Right cardiac atrium (tissue), 5 donors: ENCODE data around the gene UBP1. TPM values are rescaled to one million over a fixed set of nuclear protein-coding genes. Genes with fewer than 3 reads are reported as not detected.
"Not testable (repeated sequence)": the region's sequence is repeated elsewhere in the genome, so short reads cannot be mapped to it uniquely, and the experiment has no call there.

ENCODE experiments used
- ATAC-seq, 2 donors: fragments of 200-7000 bp; cut with Tn5 transposase; one replicate each; pipeline versions ENCODE4 v1.8.0 to v1.9.1; 2020; ENCODE audit warnings: moderate library complexity in 2 of 2, mild to moderate bottlenecking in 1 of 2
- DNase-seq, 3 donors: peaks; one replicate each; pipeline ENCODE4 v3.0.0-alpha.2; 2020
- H3K27ac ChIP-seq: one replicate; pipeline ENCODE4 v1.5.1; 2013; ENCODE audit warnings: mild to moderate bottlenecking, low read length, control low read depth, moderate library complexity
- H3K27me3 ChIP-seq: one replicate; pipeline ENCODE4 v1.6.1; 2013; ENCODE audit not compliant: control insufficient read depth, insufficient read depth
- H3K4me1 ChIP-seq: one replicate; pipeline ENCODE4 v1.6.1; 2013; ENCODE audit warnings: low read length; ENCODE audit not compliant: control insufficient read depth, insufficient read depth
- H3K4me3 ChIP-seq: one replicate; pipeline ENCODE4 v1.5.1; 2013; ENCODE audit warnings: low read length, control low read depth
- H3K9me3 ChIP-seq: one replicate; pipeline ENCODE4 v1.6.1; 2013; ENCODE audit warnings: low read length; ENCODE audit not compliant: control insufficient read depth
- WGBS: extraction: QIAGEN DNeasy Blood & Tissue Kit; methylation state at CpG from one replicate; pipeline ENCODE4 v1.1.7; 2013; 5-methylcytosine and 5-hydroxymethylcytosine counted together
- intact Hi-C, 4 donors: fragments of 100-400 bp; cut with DNase I; formaldehyde crosslinking; loops; one replicate each; pipeline versions ENCODE4 v1.11.0 to v1.14.0; 2022 to 2023
- polyA plus RNA-seq: library from polyadenylated mRNA; stranded (reverse); fragments of 200-250 nt; gene quantifications from one replicate; pipeline ENCODE4 v1.2.3, GENCODE V29; 2013
- total RNA-seq, 4 donors: library from RNA; stranded (reverse); fragmentation: NEBNext Ultra II Directional; extraction: Animal tissue kit (Norgen Biotek cat#: 25700); gene quantifications; one replicate each; pipeline ENCODE4 v1.2.1, GENCODE V29; 2021
- donor health status: healthy with polysubstance abuse.
- donor health status: DM: no; HTN: yes; CAD: no.
- donor health status: DM: no; HTN: no; CAD: no.
- donor health status: DM: no; HTN: yes; CAD: no; lungs with severe emphysema.
- donor health status: DM: yes; HTN: yes; CAD: no.

Gene UBP1
- total and polyA plus RNA-seq, 5 donors, result 22.4 to 47.4 (median 44.6) TPM

GRCh38 chr3:33420966-33421365 lies 19.2 kb downstream of the UBP1 start:
- DNase-seq (no peak), ATAC-seq (no peak)
- H3K4me1 ChIP-seq, result peaks cover 2% of the 10 kb centered on the region
- no peak overlapping the region for H3K4me3 ChIP-seq
- no peaks in the 10 kb centered on the region for H3K9me3 ChIP-seq
- 100% methylated on average over 2 of the region's 2 CpGs for WGBS
- H3K27ac ChIP-seq, result no peak overlapping the region
- intact Hi-C loops, result no loop called here
- H3K27me3 ChIP-seq, result no peaks in the 10 kb centered on the region

DNA sequence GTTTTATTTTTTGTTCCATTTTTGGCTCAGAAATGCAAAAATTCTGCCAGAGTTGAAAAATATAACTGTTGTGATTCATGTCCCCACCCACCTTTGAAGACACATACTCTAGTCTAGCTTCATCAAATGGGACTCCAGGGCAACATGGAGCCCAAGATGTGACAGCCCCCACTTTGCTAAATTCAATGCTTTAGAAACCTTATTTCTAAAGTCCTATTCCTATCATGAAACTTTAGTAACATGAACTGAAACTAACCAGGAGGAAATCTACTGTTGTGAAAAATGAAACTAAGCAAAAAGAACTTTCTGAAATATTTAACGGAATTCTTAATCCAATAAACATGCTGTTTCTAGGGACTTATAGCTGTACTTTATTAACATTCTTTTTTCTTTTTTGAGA lies 20.3 kb downstream of the UBP1 start:
- DNase-seq (no peak), ATAC-seq (no peak)
- H3K4me3 ChIP-seq, result no peak overlapping the region
- H3K27me3 ChIP-seq, result no peaks in the 10 kb centered on the region
- H3K4me1 ChIP-seq, result peaks cover 2% of the 10 kb centered on the region
- no peaks in the 10 kb centered on the region for H3K9me3 ChIP-seq
- no peak overlapping the region for H3K27ac ChIP-seq
- WGBS, result 95% methylated on average over 1 of the region's 1 CpG
- intact Hi-C loops, result no loop called here

GRCh38 chr3:33417066-33417673 lies 23.0 kb downstream of the UBP1 start:
- ATAC-seq, result no peak
- Histone ChIP-seq H3K4me3 (no peak overlapping the region), H3K9me3 (no peaks in the 10 kb centered on the region), H3K4me1 (peaks cover 2% of the 10 kb centered on the region), H3K27ac (no peak overlapping the region), H3K27me3 (no peaks in the 10 kb centered on the region)
- WGBS, result 89% methylated on average over 3 of the region's 3 CpGs
- intact Hi-C loops, result no loop called here
- DNase-seq, result no peak

DNA sequence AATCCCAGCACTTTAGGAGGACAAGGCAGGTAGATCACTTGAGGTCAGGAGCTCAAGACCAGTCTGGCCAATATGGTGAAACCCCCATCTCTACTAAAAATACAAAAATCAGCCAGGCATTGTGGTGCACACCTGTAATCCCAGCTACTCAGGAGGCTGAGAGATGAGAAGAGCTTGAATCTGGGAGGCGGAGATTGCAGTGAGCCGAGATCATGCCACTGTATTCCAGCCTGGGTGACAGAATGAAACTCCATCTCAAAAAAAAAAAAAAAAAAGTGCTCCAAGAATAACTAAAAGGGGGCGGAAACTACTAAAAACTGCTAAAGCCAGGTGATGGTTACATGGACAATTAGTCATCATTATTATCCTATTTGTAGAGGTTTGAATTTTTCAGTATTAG lies 29.4 kb downstream of the UBP1 start:
- H3K27me3 ChIP-seq, DNase-seq, H3K27ac ChIP-seq, H3K4me1 ChIP-seq, ATAC-seq, H3K4me3 ChIP-seq, H3K9me3 ChIP-seq, intact Hi-C loops: not testable (repeated sequence)
- 97% methylated on average over 3 of the region's 3 CpGs for WGBS

DNA sequence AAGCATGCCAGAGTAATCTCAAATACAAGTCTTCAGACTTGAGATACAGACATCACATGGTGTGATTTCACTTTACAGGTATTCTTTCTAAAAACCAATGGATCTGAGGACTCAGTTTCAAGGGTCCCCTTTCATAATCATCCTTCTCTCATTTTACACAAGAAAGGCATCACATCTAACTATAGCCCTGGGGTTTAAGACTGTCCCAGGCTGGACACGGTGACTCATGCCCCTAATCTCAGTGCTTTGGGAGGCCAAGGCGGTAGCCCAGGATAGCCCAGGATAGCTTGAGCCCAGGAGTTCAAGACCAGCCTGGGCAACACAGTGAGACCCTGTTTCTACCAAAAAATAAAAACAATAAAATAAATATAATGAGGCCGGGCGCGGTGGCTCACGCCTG lies 36.4 kb downstream of the UBP1 start:
- 95% methylated on average over 6 of the region's 6 CpGs for whole genome bisulfite sequencing
- no peak overlapping the region for H3K27ac ChIP-seq
- H3K9me3 ChIP-seq, result no peaks in the 10 kb centered on the region
- H3K4me3 ChIP-seq, result no peak overlapping the region
- intact Hi-C loops, result no loop called here
- no peak for ATAC-seq
- H3K27me3 ChIP-seq, result no peaks in the 10 kb centered on the region
- no peaks in the 10 kb centered on the region for H3K4me1 ChIP-seq
- DNase-seq, result no peak

DNA sequence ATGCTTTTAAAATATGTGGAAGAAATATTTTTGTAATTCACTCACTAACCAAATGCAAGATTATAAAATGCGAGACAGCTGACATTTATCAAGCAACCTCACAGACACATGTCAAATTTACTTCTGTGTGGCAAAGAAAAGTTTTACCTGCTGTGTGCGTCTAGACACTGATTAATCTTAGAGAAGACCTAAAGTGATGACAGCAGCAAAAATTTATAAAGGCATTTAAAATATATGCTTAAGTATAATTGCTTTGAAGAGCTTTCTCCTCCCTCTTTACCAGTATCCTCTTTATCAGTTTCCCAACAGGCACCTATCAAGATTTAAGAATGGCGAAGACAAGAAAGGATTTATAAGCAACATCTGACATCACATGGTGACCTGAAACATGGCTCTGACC lies 37.3 kb downstream of the UBP1 start:
- H3K27ac ChIP-seq, result no peak overlapping the region
- H3K4me3 ChIP-seq, result no peak overlapping the region
- 96% methylated on average over 3 of the region's 3 CpGs for WGBS
- H3K9me3 ChIP-seq, result no peaks in the 10 kb centered on the region
- no peaks in the 10 kb centered on the region for H3K4me1 ChIP-seq
- intact Hi-C loops, result no loop called here
- no peaks in the 10 kb centered on the region for H3K27me3 ChIP-seq
- ATAC-seq (no peak), DNase-seq (no peak)

- DNase-seq (no peak), ATAC-seq (no peak)
- Histone ChIP-seq H3K4me1 (no peaks in the 10 kb centered on the region), H3K27me3 (no peaks in the 10 kb centered on the region), H3K27ac (no peak overlapping the region), H3K9me3 (no peaks in the 10 kb centered on the region), H3K4me3 (no peak overlapping the region)
- intact Hi-C loops, result no loop called here
- 92% methylated on average over 2 of the region's 2 CpGs for WGBS
Measured at GRCh38 chr3:33401781-33402180, 38.4 kb downstream of the UBP1 start.

- 96% methylated on average over 5 of the region's 5 CpGs for WGBS
- intact Hi-C loops, result no loop called here
Measured at GRCh38 chr3:33398410-33398809, 41.8 kb downstream of the UBP1 start.

DNA sequence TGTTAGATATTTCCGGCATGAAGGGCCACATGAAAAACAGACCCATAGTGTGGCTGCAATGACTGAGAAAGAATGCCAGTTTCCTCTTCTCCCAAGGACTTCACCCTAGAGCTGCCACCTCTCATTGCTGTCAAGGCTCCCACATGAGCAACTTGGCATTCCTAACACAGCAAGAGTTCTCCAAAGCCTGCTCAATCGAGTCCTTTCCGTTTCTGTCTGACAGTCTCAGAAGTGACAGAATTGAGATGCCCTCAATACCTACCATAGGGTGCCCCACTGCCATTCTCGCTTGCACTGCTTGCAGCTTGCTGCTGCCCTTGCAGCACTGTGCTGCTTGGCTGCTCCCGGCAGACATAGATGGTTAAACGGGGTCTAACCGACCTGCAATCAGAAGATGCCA lies 44.3 kb downstream of the UBP1 start:
- Histone ChIP-seq H3K27ac (no peak overlapping the region), H3K4me3 (no peak overlapping the region), H3K4me1 (peaks cover 1% of the 10 kb centered on the region), H3K27me3 (no peaks in the 10 kb centered on the region), H3K9me3 (no peaks in the 10 kb centered on the region)
- intact Hi-C loops, result no loop called here
- no peak for ATAC-seq
- DNase-seq, result no peak
- 85% methylated on average over 7 of the region's 7 CpGs for WGBS

More at GRCh38 chr3:33398410-33398809, 41.8 kb downstream of the UBP1 start:
- Histone ChIP-seq H3K4me3 (no peak overlapping the region), H3K4me1 (no peaks in the 10 kb centered on the region), H3K27me3 (no peaks in the 10 kb centered on the region), H3K27ac (no peak overlapping the region), H3K9me3 (no peaks in the 10 kb centered on the region)
- DNase-seq (no peak), ATAC-seq (no peak)

DNA sequence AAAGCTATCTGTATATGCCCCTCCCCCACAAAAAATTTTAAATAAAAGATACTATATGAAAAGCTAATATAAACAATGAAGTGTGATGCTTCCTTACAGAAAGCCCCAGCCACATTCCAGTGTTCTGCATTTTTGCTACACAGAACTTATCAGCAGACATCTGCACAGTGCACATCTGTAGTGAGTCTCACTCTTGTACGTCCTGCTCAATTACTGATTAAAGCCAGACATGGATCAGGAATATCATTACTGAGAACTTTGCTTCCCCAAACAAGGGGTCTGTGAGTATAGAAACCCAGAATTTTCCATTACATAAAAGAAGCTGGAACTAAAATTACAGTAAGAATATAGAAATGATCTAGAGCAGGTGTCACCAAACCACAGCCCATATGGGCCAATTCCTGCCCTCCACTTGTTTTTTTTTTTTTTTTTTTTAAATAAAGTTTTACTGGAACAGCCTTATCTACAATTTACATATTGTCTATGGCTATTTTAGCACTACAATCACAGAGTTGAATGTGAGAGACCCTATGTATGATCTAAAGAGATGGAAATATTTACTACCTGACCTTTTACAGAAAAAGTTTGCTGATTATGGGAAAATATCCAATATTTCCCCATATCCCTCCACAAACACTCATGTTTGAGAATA lies 45.7 kb downstream of the UBP1 start:
- H3K4me1 ChIP-seq, result peaks cover 3% of the 10 kb centered on the region
- 90% methylated on average over 1 of the region's 1 CpG for WGBS
- no peak for ATAC-seq
- DNase-seq, result no peak
- intact Hi-C loops, result loop anchor here in 1 of 4 donors (5.0 kb wide), 1 partner anchor 33 kb away; no protein-coding TSS in a partner anchor
- no peak overlapping the region for H3K4me3 ChIP-seq
- no peaks in the 10 kb centered on the region for H3K9me3 ChIP-seq
- no peak overlapping the region for H3K27ac ChIP-seq
- no peaks in the 10 kb centered on the region for H3K27me3 ChIP-seq

- DNase-seq, result no peak
- H3K9me3 ChIP-seq, result no peaks in the 10 kb centered on the region
- intact Hi-C loops, result loop anchor here in 1 of 4 donors (5.0 kb wide), 1 partner anchor 35 kb away; no protein-coding TSS in a partner anchor
- H3K4me3 ChIP-seq, result no peak overlapping the region
- peaks cover 3% of the 10 kb centered on the region for H3K4me1 ChIP-seq
- no peaks in the 10 kb centered on the region for H3K27me3 ChIP-seq
- peak in 1 of 2 donors; percentile 45 for ATAC-seq
- 67% methylated on average over 4 of the region's 4 CpGs for WGBS
- H3K27ac ChIP-seq, result no peak overlapping the region
Measured at GRCh38 chr3:33392703-33393125, 47.5 kb downstream of the UBP1 start.
